Colon (tissue), 2 donors: ENCODE results near the gene HIF3A.

Source experiments
- FAIRE-seq: peaks from 2 replicates; lab custom pipeline; 2012; peaks lifted over from hg19 to GRCh38; lab: Jason Lieb, UNC
- donor health status: control.
- donor health status: control.

HIF3A gene

DNA sequence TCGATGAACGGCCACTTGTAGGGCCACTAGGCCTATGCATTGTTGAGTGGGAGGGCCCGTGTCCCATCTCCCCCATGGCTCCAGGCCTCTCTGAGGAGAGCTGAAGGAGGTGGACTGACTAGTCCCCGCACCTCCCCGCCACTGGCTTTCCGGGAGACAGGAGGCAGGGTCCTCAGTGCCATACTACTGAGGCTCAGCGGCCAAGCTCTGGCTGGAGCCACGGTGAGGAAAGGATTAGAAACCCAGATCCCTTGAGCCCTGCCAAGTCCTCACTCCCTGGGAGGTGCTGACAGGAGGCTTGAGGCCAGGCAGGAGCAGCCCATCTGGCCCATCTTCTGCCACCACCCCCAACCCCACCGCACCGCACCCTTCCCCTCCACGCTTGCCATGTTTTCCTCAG is 87.6 kb downstream of the HIF3A start:
- no peak for FAIRE-seq

DNA sequence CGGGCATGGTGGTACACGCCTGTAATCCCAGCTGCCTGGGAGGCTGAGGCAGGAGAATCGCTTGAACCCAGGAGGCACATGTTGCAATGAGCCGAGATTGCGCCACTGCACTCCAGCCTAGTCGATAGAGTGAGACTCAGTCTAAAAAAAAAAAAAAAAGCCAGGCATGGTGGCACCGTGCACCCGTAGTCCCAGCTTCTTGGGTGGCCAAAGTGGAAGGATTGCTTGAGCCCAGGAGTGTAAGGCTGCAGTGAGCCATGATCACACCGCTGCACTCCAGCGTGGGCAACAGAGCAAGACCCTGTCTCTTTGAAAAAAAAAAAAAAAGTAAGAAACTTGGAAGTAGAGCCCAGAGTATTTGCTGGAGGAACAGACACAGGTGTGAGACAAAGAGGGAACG is 88.8 kb downstream of the HIF3A start:
- no peak for FAIRE-seq

DNA sequence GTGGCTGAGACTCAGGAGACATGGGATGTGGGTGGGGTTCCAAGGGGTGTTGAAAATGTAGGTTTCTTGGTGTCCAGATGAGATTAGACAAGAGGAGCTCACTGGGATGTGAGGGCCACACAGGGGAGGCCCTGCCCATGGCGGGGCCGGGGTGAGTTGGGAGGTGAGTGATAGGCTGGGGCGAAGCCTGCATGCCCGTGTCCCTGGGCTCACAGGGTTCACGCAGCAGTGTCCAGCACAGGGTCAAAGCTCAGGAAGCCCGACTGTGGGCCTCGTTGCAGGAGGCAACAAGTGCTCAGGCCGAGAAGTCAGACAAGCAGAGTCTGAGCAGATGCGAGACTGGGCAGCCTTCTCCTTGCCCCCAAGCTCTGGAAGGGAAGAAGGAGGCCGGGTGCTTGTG is 89.3 kb downstream of the HIF3A start:
- FAIRE-seq: no peak

DNA sequence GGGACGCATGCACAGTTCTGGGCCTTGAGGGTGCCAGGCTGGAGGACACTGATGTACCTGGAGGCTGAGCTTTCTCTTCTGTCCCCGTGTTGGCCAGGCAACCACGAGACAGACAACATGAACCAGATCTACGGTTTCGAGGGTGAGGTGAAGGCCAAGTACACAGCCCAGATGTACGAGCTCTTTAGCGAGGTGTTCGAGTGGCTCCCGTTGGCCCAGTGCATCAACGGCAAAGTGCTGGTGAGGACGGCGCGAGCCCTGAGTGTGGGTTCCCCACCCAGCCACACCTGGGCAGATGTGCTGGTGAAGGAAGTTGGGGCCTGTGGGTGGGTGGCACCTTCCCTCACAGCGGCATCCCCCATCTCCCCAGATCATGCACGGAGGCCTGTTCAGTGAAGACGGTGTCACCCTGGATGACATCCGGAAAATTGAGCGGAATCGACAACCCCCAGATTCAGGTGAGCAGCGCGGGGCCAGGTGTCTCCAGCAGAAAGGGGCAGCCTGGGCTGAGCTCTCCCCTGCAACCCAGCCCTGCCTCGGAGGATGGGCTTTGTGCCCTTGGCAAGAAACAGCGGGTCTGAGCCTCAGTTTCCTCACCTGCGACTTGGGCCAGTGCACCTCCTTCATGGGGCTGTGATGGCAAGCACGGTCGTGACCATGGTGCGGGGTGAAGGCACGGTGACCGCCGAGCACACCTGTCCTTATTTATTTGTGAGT is 90.3 kb downstream of the HIF3A start:
- FAIRE-seq: no peak

DNA sequence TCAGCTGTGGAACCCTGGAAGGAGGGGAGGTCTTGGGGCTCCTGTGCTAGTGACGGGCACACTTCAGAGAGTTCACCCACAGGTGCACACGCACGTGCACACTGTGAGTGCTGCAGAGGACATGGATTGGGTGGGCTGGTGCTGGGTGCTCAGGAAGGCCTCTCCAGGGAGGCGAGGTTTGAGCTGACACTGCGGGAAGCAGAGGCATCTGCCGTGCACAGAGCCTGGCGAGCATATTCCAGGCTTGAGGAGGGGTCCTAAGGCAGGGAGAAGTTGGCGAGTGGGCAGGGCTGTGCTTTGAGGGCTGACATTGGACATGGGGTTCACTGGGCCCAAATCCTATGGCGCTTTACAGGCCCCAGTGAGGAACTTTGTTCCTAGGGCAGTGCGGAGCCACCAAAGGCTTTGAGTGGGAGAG is 90.9 kb downstream of the HIF3A start:
- no peak for FAIRE-seq

DNA sequence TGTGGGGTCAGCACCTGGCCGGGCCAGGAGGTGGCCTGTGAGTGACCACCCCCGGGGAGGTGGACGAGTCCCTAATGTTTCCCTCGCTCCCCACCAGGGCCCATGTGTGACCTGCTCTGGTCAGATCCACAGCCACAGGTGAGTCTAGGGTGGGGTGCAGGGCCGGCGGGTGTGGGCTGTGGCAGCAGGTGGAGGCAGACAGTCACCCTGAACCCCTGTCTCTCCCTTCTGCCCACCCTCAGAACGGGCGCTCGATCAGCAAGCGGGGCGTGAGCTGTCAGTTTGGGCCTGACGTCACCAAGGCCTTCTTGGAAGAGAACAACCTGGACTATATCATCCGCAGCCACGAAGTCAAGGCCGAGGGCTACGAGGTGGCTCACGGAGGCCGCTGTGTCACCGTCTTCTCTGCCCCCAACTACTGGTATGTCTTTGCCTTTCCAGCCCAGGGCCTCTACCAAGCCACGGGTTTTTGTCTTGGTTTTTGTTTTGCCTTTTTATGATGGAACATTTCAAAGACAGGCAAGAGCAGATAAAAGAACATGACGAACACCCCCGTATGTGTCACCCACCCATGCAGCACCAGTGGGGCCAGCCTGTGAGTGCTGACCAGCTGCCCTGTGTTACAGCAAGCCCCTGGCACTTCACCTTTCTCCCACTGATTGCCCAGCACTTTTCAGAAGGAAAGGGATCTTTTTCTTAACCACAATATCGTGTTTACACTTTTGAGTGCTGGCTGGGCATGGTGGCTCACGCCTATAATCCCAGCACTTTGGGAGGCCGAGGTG is 91.7 kb downstream of the HIF3A start:
- no peak for FAIRE-seq

DNA sequence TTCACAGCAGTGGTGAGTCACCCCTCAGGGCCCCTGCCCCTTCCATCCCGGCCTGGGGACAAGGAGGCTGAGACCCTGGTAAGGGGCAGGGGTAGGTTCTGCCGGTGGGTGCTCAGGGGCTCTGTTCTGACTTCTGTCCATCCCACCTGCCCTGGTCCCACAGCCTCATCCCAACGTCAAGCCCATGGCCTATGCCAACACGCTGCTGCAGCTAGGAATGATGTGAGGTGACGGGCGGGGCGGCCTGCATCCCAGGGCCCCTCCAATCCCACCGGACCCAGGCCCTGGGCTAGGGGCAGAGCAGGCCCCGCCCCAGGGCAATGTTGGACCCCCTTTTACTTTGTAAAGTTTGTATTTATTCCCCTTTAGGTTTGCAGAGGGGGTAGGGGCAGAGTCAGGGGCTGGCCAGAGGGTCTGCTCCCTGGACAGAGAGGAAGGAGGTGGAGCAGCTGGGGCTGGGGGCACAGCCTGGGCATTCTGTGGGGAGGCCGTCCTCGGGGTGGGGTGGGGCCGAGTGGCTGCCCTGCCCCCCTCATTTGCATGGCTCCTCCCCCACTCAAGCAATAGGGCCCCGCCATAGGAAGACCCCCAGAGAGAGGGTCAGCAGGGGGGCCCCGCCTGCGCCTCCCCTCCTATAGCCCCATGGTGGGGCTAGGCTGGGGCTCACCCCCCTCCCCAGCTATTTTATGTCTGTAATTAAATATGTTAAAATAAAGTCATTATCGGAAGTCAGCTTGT is 93.4 kb downstream of the HIF3A start:
- no peak for FAIRE-seq

DNA sequence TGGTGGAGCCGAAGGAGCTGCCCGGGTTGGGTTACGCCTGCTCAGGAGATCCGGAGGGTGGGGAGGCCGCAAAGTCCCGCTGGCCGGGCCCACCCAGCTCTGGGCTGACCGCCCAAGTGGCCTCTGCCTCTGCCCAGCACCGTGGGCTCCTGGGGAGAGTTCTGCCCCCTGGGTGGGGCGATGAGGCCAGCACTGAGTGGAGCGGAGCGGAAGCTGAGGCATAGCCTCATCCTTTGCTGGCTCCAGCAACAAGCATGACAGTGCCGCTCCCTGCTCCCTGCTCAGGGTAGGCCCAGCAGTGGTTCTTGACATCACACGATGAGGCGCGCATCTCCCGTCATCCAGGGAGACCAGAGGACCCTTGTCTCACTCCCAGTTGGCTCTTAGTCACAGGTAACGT is 94.0 kb downstream of the HIF3A start:
- FAIRE-seq: no peak

DNA sequence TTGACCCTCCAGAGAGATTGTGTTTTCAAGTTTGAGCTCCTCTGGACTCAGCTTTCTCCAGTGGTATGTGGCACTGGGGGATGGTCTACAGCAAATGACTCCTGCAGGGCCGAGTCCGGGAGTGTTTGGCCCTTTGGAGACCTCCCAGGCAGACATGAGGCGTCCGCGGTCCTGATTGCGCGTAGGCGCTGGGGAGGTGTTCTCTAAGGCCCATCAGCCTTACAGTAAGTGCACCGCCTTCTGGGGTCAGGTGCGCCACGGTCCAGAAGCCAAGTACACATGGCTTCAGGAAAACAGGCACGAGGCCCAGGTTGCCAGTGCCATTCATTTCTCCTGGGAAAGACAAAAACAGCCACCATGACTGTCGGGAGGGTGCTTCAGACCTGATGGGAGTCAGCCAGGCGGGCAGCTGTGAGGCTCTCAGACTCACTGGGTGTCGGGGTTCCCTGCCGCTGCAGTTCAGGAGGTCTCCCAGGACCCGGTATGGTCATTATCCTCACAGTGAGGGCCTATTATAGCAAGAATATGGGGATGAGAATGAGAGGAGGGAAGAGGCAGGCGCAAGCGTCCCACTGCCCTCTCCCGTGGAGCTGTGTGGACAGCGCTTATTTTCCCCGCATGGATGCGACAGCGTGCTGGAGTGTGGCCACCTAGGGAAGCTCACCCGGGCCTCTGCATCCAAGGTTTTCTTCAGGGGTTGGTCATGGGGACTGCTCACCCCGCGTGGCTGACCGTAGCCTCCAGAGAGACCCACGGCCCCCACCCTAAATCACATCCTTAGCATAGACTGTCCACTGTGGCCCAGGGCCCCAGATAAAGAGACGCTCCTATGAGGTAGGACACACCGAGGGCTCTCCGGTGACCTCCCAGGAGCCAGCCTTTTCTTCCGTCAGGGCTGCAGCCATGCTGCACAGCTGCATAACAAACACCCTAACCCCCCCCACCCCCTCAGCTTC is 94.7 kb downstream of the HIF3A start:
- FAIRE-seq: no peak

DNA sequence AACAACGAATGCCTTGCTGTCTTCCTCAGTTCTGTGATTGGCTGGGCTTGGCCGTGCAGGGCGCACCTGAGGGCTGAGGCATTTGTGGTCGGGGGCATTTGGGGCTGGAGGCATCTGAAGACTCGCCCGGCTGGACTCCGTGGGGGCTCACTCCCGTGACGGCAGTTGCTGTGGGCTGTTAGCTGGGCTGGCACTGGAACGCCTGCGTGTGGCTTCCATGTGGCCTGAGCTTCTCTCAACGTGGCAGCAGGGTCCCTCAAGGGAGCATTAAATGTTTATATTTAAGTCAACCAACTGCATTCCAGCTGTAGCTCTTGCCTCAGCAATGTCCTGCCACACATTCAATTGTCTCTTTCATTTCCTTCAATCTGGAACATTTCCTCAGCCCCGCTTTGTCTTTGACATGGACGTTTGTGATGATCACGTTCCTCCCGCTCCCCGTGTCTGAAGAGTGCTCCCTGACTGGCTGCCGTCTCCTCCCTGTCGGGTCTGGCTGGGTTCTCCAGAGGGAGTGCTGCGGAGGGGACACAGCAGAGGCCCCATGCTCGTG is 95.5 kb downstream of the HIF3A start:
- FAIRE-seq: no peak

DNA sequence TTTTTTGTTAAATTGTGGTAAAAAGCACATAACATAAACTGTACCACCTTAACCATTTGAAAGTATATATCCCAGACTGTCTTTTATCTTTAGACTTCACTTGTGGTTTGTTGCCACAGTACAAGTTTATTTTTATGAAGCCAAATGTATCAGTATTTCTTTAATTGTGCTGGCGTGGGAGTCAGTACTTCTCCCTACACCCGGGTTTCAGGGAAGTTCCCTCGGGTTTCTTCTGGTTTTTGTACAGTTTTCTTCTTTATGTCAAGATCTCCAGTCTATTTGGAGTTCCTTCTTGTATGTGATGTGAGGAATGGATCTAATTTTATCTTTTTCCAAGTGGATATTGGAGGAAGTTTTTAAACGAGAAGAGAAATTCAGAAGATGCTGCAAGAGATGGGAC is 96.0 kb downstream of the HIF3A start:
- no peak for FAIRE-seq
